OCI-LY7 (cell line): ENCODE measurements around the gene ADAM15. TPM values are rescaled to one million over a fixed set of nuclear protein-coding genes. Genes with fewer than 3 reads are reported as not detected.

Source experiments
- BruUV-seq: library from RNA; stranded (reverse); fragments of 400-500 nt; replicated peaks from 2 replicates; lab custom pipeline; 2021; lab: Mats Ljungman, UMichigan
- CTCF ChIA-PET: fragments of 300-600 bp; sonication (Branson Sonifier 250); formaldehyde crosslinking; loops from one replicate; lab custom pipeline; 2022; ENCODE audit warnings: antibody characterized with exemption; ENCODE audit not compliant: unreplicated experiment; lab: Charles Lee
- POLR2A ChIA-PET: fragments of 300-600 bp; sonication (Branson Sonifier 250); formaldehyde crosslinking; loops from one replicate; lab custom pipeline; 2022; ENCODE audit warnings: antibody characterized with exemption; lab: Charles Lee
- DNase-seq: peaks from one replicate; pipeline ENCODE4 v3.0.0-alpha.2; 2015; ENCODE audit warnings: low spot score
- H2AFZ ChIP-seq: fragments of 200-600 bp; sonication (generic), shearing (Covaris generic); 2 replicates; pipeline ENCODE4 v1.6.1; 2014; ENCODE audit warnings: mild to moderate bottlenecking, antibody characterized with exemption, low read length, moderate library complexity
- H3K27ac ChIP-seq: fragments of 200-600 bp; sonication (generic); 2 replicates; pipeline ENCODE4 v1.5.1; 2014; ENCODE audit warnings: mixed run types, low read depth, mild to moderate bottlenecking, moderate library complexity, low read length, inconsistent platforms; ENCODE audit not compliant: poor library complexity, severe bottlenecking
- H3K36me3 ChIP-seq: fragments of 200-600 bp; sonication (generic); 2 replicates; pipeline ENCODE4 v1.6.1; 2014; ENCODE audit warnings: mild to moderate bottlenecking, antibody characterized with exemption, low read length, moderate library complexity, mixed read lengths; ENCODE audit not compliant: insufficient read depth
- H3K4me1 ChIP-seq: fragments of 200-600 bp; sonication (generic); 2 replicates; pipeline ENCODE4 v1.5.1; 2014; ENCODE audit warnings: mild to moderate bottlenecking, low read length; ENCODE audit not compliant: insufficient read depth, poor library complexity, severe bottlenecking
- H3K4me2 ChIP-seq: fragments of 200-600 bp; sonication (generic); 2 replicates; pipeline ENCODE4 v1.6.1; 2014; ENCODE audit warnings: mild to moderate bottlenecking, low read length
- H3K4me3 ChIP-seq: fragments of 200-600 bp; sonication (generic); 2 replicates; pipeline ENCODE4 v1.5.1; 2014; ENCODE audit warnings: mild to moderate bottlenecking, low read depth, low read length; ENCODE audit not compliant: poor library complexity, severe bottlenecking
- H3K79me2 ChIP-seq: fragments of 200-600 bp; sonication (generic); 2 replicates; pipeline ENCODE4 v1.6.1; 2016; ENCODE audit warnings: low read depth, mild to moderate bottlenecking, low read length, moderate library complexity, mixed read lengths; ENCODE audit not compliant: insufficient read depth
- H3K9me2 ChIP-seq: fragments of 200-600 bp; sonication (generic); 2 replicates; pipeline ENCODE4 v1.6.1; 2016; ENCODE audit warnings: mild to moderate bottlenecking, low read length, mixed read lengths; ENCODE audit not compliant: insufficient read depth
- H3K9me3 ChIP-seq: fragments of 200-600 bp; sonication (generic); 2 replicates; pipeline ENCODE4 v1.6.1; 2014; ENCODE audit warnings: mild to moderate bottlenecking, mixed run types, low read length, mixed read lengths
- H4K20me1 ChIP-seq: fragments of 200-600 bp; sonication (generic); 2 replicates; pipeline ENCODE4 v1.6.1; 2014; ENCODE audit warnings: mild to moderate bottlenecking, antibody characterized with exemption, low read length, moderate library complexity, mixed read lengths; ENCODE audit not compliant: insufficient read depth
- CTCF ChIP-seq: fragments of 200-600 bp; sonication (generic); conservative IDR thresholded peaks from 2 replicates; pipeline ENCODE4 v1.5.1; 2014; ENCODE audit warnings: mild to moderate bottlenecking, antibody characterized with exemption, low read length, moderate library complexity, mixed read lengths
- EZH2phosphoT487 ChIP-seq: fragments of 200-600 bp; sonication (generic); IDR thresholded peaks from 2 replicates; pipeline ENCODE4 v1.6.1; 2018; ENCODE audit warnings: low read depth, borderline replicate concordance, mild to moderate bottlenecking, mixed run types, antibody characterized with exemption, low read length, moderate library complexity, mixed read lengths
- intact Hi-C: fragments of 100-400 bp; cut with micrococcal nuclease; formaldehyde crosslinking; loops from one replicate; pipeline ENCODE4 v1.10.0; 2022; ENCODE audit not compliant: unreplicated experiment
- total RNA-seq, 2 experiments: library from RNA; depleted of rRNA in 1 of 2; stranded (reverse); fragments of >200 nt in 1 of 2; shearing (Covaris generic) in 1 of 2; gene quantifications; 2 replicates each; pipeline ENCODE4 v1.2.3, GENCODE V29; 2014 to 2022

ADAM15 gene
- total RNA-seq, 2 experiments from 2014 or later: 19.7 to 56.1 TPM

- Histone ChIP-seq H3K9me3 (no peaks in the 10 kb centered on the region), H3K79me2 (peaks cover 7% of the 10 kb centered on the region; the same call in 1 of the 2 replicates), H3K9me2 (no peaks in the 10 kb centered on the region), H3K27ac (peak overlapping the region; percentile 29), H2AFZ (peak overlapping the region; percentile 66; the same call in 1 of the 2 replicates), H4K20me1 (no peaks in the 10 kb centered on the region), H3K4me3 (peak overlapping the region; percentile 84), H3K4me2 (peak overlapping the region; percentile 90), H3K4me1 (peaks cover 32% of the 10 kb centered on the region), H3K36me3 (peaks cover 6% of the 10 kb centered on the region; the same call in 1 of the 2 replicates)
- POLR2A ChIA-PET: interaction anchor here (1.5 kb wide), 2 partner anchors 13 to 22 kb away, joined by 4 to 5 read pairs; no protein-coding TSS in a partner anchor
- TF ChIP-seq CTCF: peak; percentile 82
- no peak for TF ChIP-seq EZH2phosphoT487
- intact Hi-C loops: loop anchor here (1.0 to 5.0 kb wide), 7 partner anchors 21 to 456 kb away; partner anchors contain the start of genes ADAR, FLAD1 and PYGO2
- peak; percentile 84 for DNase-seq
- CTCF ChIA-PET: no interaction called here
- BruUV-seq: no TSS peak
Observed at GRCh38 chr1:155062702-155063411, 11.7 kb downstream of the ADAM15 start.

- H4K20me1 ChIP-seq: no peaks in the 10 kb centered on the region
Observed at GRCh38 chr1:155063550-155064110, 12.5 kb downstream of the ADAM15 start, which contains the start of gene EFNA4. Gene EFNA4, plus strand, starts transcription at chr1:155063740. Its CDS starts 84 bp downstream, at chr1:155063824.

More at GRCh38 chr1:155063550-155064110, 12.5 kb downstream of the ADAM15 start, which contains the start of gene EFNA4:
- peak within 1 kb of the TSS; percentile 55 for H3K27ac ChIP-seq
- peak within 1 kb of the TSS; percentile 90 for H3K4me2 ChIP-seq
- peaks cover 5% of the 10 kb centered on the region; the same call in 1 of the 2 replicates for H3K36me3 ChIP-seq
- H2AFZ ChIP-seq: peak within 1 kb of the TSS; percentile 66
- DNase-seq: peak; percentile 93
- H3K79me2 ChIP-seq: peaks cover 7% of the 10 kb centered on the region; the same call in 1 of the 2 replicates
- peaks cover 32% of the 10 kb centered on the region for H3K4me1 ChIP-seq
- H3K9me2 ChIP-seq: no peaks in the 10 kb centered on the region
- H3K4me3 ChIP-seq: peak within 1 kb of the TSS; percentile 84
- no peak for TF ChIP-seq EZH2phosphoT487
- no peak for TF ChIP-seq CTCF
- CTCF ChIA-PET: no interaction called here
- POLR2A ChIA-PET: interaction anchor here (0.6 to 1.5 kb wide), 5 partner anchors 12 to 90 kb away, joined by 3 to 5 read pairs (median 4); partner anchors contain the start of gene ADAM15
- H3K9me3 ChIP-seq: no peaks in the 10 kb centered on the region
- no TSS peak for BruUV-seq
- intact Hi-C loops: loop anchor here (2.0 to 5.0 kb wide), 6 partner anchors 63 to 456 kb away; partner anchors contain the start of genes ADAR, FLAD1 and PYGO2
